GM12878 (cell line): ENCODE measurements around the gene ATP8B1. TPM values are rescaled to one million over a fixed set of nuclear protein-coding genes. Genes with fewer than 3 reads are reported as not detected.
A peak's percentile ranks its signal among the peaks of the same experiment; 100 is the strongest.

ENCODE experiments used
- ATAC-seq: fragments of 200-7000 bp; cut with Tn5 transposase; 3 replicates; pipeline ENCODE4 v1.9.1; 2020; ENCODE audit warnings: mild to moderate bottlenecking, moderate library complexity
- BruUV-seq: library from RNA; stranded (reverse); fragments of 400-500 nt; replicated peaks from 2 replicates; lab custom pipeline; 2021; lab: Mats Ljungman, UMichigan
- CTCF ChIA-PET: fragments of 300-600 bp; sonication (Branson Sonifier 250); formaldehyde crosslinking; extraction: SDS; loops from one replicate; lab custom pipeline; 2021; ENCODE audit warnings: inconsistent platforms; lab: Yijun Ruan, JAX
- POLR2A ChIA-PET: fragments of 350-600 bp; formaldehyde crosslinking; extraction: SDS; loops from one replicate; lab custom pipeline; 2021; ENCODE audit warnings: inconsistent platforms; lab: Charles Lee
- RAD21 ChIA-PET: fragments of 300-600 bp; sonication (Branson Sonifier 250); formaldehyde crosslinking; loops from one replicate; lab custom pipeline; 2023; ENCODE audit warnings: antibody characterized with exemption; ENCODE audit not compliant: unreplicated experiment; lab: Charles Lee
- SMC1A ChIA-PET: fragments of 300-600 bp; sonication (Branson Sonifier 250); formaldehyde crosslinking; loops from one replicate; lab custom pipeline; 2023; ENCODE audit not compliant: unreplicated experiment, uncharacterized antibody; lab: Charles Lee
- DNase-seq: peaks from one replicate; pipeline ENCODE4 v3.0.0-alpha.2; 2011; ENCODE audit warnings: low read depth, low spot score
- FAIRE-seq: peaks from 3 replicates; lab custom pipeline; 2011; peaks lifted over from hg19 to GRCh38; lab: Jason Lieb, UNC
- H2AFZ ChIP-seq: 2 replicates; pipeline ENCODE4 v1.6.0; 2011; ENCODE audit warnings: low read depth, low read length, control low read depth; ENCODE audit not compliant: control insufficient read depth
- H3K27ac ChIP-seq: 2 replicates; pipeline ENCODE4 v1.5.1; 2011; ENCODE audit warnings: control low read depth; ENCODE audit not compliant: control insufficient read depth, insufficient read depth
- H3K27me3 ChIP-seq, 2 experiments: replicated peaks in 1 of 2; 2 replicates each; pipeline versions ENCODE4 v1.6.0 to v1.6.1; 2011; ENCODE audit warnings: low read length in 1 of 2; ENCODE audit not compliant: control insufficient read depth in 2 of 2, insufficient read depth in 2 of 2
- H3K36me3 ChIP-seq, 2 experiments: 2 replicates each; pipeline ENCODE4 v1.5.1; 2011; ENCODE audit warnings: low read length in 1 of 2; ENCODE audit not compliant: control insufficient read depth in 2 of 2, insufficient read depth in 2 of 2
- H3K4me1 ChIP-seq: 2 replicates; pipeline ENCODE4 v1.6.1; 2011; ENCODE audit warnings: mild to moderate bottlenecking, low read length, moderate library complexity, mixed read lengths; ENCODE audit not compliant: control insufficient read depth, insufficient read depth
- H3K4me2 ChIP-seq: 2 replicates; pipeline ENCODE4 v1.6.0; 2011; ENCODE audit warnings: control low read depth; ENCODE audit not compliant: control insufficient read depth, insufficient read depth
- H3K4me3 ChIP-seq: fragments of 200-600 bp; sonication (generic); 2 replicates; pipeline ENCODE4 v1.5.1; 2016
- H3K79me2 ChIP-seq: 2 replicates; pipeline ENCODE4 v1.6.0; 2011; ENCODE audit warnings: low read length; ENCODE audit not compliant: control insufficient read depth, insufficient read depth
- H3K9ac ChIP-seq: 2 replicates; pipeline ENCODE4 v1.8.0; 2011; ENCODE audit warnings: low read length, control low read depth, mixed read lengths; ENCODE audit not compliant: control insufficient read depth, insufficient read depth
- H3K9me3 ChIP-seq: replicated peaks from 3 replicates; pipeline ENCODE4 v1.5.1; 2011; ENCODE audit warnings: mild to moderate bottlenecking, low read length; ENCODE audit not compliant: control insufficient read depth, insufficient read depth
- H4K20me1 ChIP-seq: 2 replicates; pipeline ENCODE4 v1.6.0; 2011; ENCODE audit not compliant: control insufficient read depth, insufficient read depth
- CBFB ChIP-seq: IDR thresholded peaks from 2 replicates; pipeline ENCODE4 v1.6.1; 2016; ENCODE audit warnings: antibody characterized with exemption, low read depth
- CEBPB ChIP-seq, 2 experiments: fragments of 150-350 bp in 1 of 2; IDR thresholded peaks; 2 replicates each; pipeline ENCODE4 v1.6.1; 2012 to 2014; ENCODE audit warnings: low read depth in 2 of 2, low read length in 2 of 2, borderline replicate concordance in 1 of 2, inconsistent platforms in 1 of 2
- E2F8 ChIP-seq: fragments of 450-650 bp; IDR thresholded peaks from 2 replicates; pipeline ENCODE4 v1.6.1; 2018; ENCODE audit warnings: mild to moderate bottlenecking, low read depth, moderate library complexity; ENCODE audit not compliant: partially characterized antibody
- ETV6 ChIP-seq, 2 experiments: fragments of 450-650 bp in 1 of 2; IDR thresholded peaks in 1 of 2; conservative IDR thresholded peaks in 1 of 2; 2 replicates each; pipeline ENCODE4 v1.6.1; 2014; ENCODE audit warnings: antibody characterized with exemption in 1 of 2, borderline replicate concordance in 1 of 2, low read depth in 1 of 2, mild to moderate bottlenecking in 1 of 2, moderate library complexity in 1 of 2
- IRF4 ChIP-seq: IDR thresholded peaks from 2 replicates; pipeline ENCODE4 v1.6.1; 2011; ENCODE audit warnings: low read depth, low read length
- NFIC ChIP-seq: IDR thresholded peaks from 2 replicates; pipeline ENCODE4 v1.6.1; 2012; ENCODE audit warnings: low read depth, mild to moderate bottlenecking, inconsistent platforms, low read length, moderate library complexity
- NR2C1 ChIP-seq: fragments of 450-650 bp; IDR thresholded peaks from 2 replicates; pipeline ENCODE4 v1.6.1; 2017; ENCODE audit warnings: antibody characterized with exemption, mild to moderate bottlenecking, moderate library complexity
- PAX5 ChIP-seq: IDR thresholded peaks from 2 replicates; pipeline ENCODE4 v1.6.1; 2011; ENCODE audit warnings: low read depth, low read length, borderline replicate concordance
- POLR2AphosphoS2 ChIP-seq: IDR thresholded peaks from 2 replicates; pipeline ENCODE4 v1.6.1; 2011; ENCODE audit warnings: low read depth, mild to moderate bottlenecking, low read length, improper control_type of control experiment, moderate library complexity
- SREBF2 ChIP-seq: IDR thresholded peaks from 2 replicates; pipeline ENCODE4 v1.6.1; 2012; ENCODE audit warnings: mild to moderate bottlenecking, low read length
- SUZ12 ChIP-seq: fragments of 200-600 bp; sonication (generic); IDR thresholded peaks from one replicate; pipeline ENCODE4 v1.6.1; 2018; ENCODE audit warnings: antibody characterized with exemption, mild to moderate bottlenecking; ENCODE audit not compliant: unreplicated experiment
- WGBS: methylation state at CpG from one replicate; pipeline ENCODE4 v1.1.6; 2016; ENCODE audit warnings: low lambda C conversion rate; ENCODE audit not compliant: insufficient replicate concordance, insufficient coverage; ENCODE audit errors: missing lambda C conversion rate; 5-methylcytosine and 5-hydroxymethylcytosine counted together
- in situ Hi-C: fragments of 300-500 bp; cut with MboI; formaldehyde crosslinking; loops from 9 replicates; pipeline ENCODE4 v1.14.3; 2018; ENCODE audit warnings: mixed read lengths
- intact Hi-C: fragments of 100-400 bp; cut with micrococcal nuclease; formaldehyde crosslinking; loops from one replicate; pipeline ENCODE4 v1.14.2; 2022; ENCODE audit not compliant: unreplicated experiment
- polyA plus RNA-seq, 11 experiments: library from polyadenylated mRNA; depleted of rRNA in 4 of 11; unstranded in 6 of 11; stranded (reverse) in 5 of 11; fragments of >200 nt; fragmentation: Nextera tagmentation in 4 of 11; fragmentation: Illumina TruSeq in 1 of 11; extraction: Ambion mirVana in 4 of 11; extraction: Trizol in 1 of 11; gene quantifications; 1 replicate in 1 of 11; 2 replicates in 10 of 11; pipeline versions ENCODE4 v1.2.1 to v1.2.3, GENCODE V29; 2011 to 2016; ENCODE audit warnings: inconsistent platforms in 2 of 11, missing spikeins in 2 of 11, low read depth in 1 of 11
- total RNA-seq, 4 experiments: library from RNA; depleted of rRNA in 3 of 4; stranded (reverse); fragments of >200 nt in 3 of 4; fragmentation: Illumina TruSeq in 1 of 4; extraction: Trizol in 1 of 4; gene quantifications; 2 replicates each; pipeline versions ENCODE4 v1.2.1 to v1.2.3, GENCODE V29; 2013 to 2021
- TF ChIP-seq, protein P1 (sequence below): fragments of 450-650 bp; IDR thresholded peaks from 2 replicates; pipeline ENCODE4 v1.6.1; 2017; ENCODE audit warnings: low read depth, mild to moderate bottlenecking, moderate library complexity
- TF ChIP-seq, protein P2 (sequence below), 3 experiments: IDR thresholded peaks in 2 of 3; conservative IDR thresholded peaks in 1 of 3; 2 replicates each; pipeline ENCODE4 v1.5.1; 2011; ENCODE audit warnings: low read depth in 3 of 3, low read length in 3 of 3, mild to moderate bottlenecking in 3 of 3, control low read depth in 2 of 3, moderate library complexity in 2 of 3, inconsistent platforms in 1 of 3, mixed read lengths in 1 of 3; ENCODE audit not compliant: control insufficient read depth in 2 of 3, insufficient read depth in 1 of 3; ENCODE audit errors: extremely low read depth in 1 of 3
- TF ChIP-seq, protein P3 (sequence below): fragments of 450-650 bp; IDR thresholded peaks from 2 replicates; pipeline ENCODE4 v1.6.1; 2016; ENCODE audit warnings: mild to moderate bottlenecking

The ATP8B1 gene
- total and polyA plus RNA-seq, 10 of the 15 experiments (the other 5 are each of a cell fraction or from before 2014, with no cell fraction given), result 0.03 to 0.37 (median 0.11) TPM

GRCh38 chr18:57747809-57748680 lies 55.1 kb downstream of the ATP8B1 start:
- Histone ChIP-seq H4K20me1 (no peaks in the 10 kb centered on the region), H3K4me2 (peak overlapping the region; percentile 35; the same call in 1 of the 2 replicates), H2AFZ (no peak overlapping the region), H3K9ac (no peak overlapping the region), H3K79me2 (no peaks in the 10 kb centered on the region), H3K9me3 (no peaks in the 10 kb centered on the region), H3K4me3 (no peak overlapping the region), H3K27ac (no peak overlapping the region), H3K4me1 (peaks cover 9% of the 10 kb centered on the region), H3K27me3 (no peaks in the 10 kb centered on the region), H3K36me3 (no peaks in the 10 kb centered on the region)
- ChIA-PET POLR2A (no interaction called here), SMC1A (interaction anchor here (1.0 to 1.2 kb wide), 2 partner anchors 32 to 1062 kb away, joined by 3 to 4 read pairs; no protein-coding TSS in a partner anchor), CTCF (interaction anchor here (1.6 kb wide), 1 partner anchor 10 kb away, joined by 5 read pairs; no protein-coding TSS in a partner anchor), RAD21 (interaction anchor here (0.5 kb wide), 1 partner anchor 12 kb away, joined by 4 read pairs; no protein-coding TSS in a partner anchor)
- intact Hi-C loops (no loop called here), in situ Hi-C loops (no loop called here)
- WGBS, result 45% methylated on average over 5 of the region's 5 CpGs
- FAIRE-seq (no peak), DNase-seq (no peak), ATAC-seq (peak; percentile 48; the same call in 2 of the 3 replicates)
- no TSS peak for BruUV-seq
- TF ChIP-seq POLR2AphosphoS2 (no peak), IRF4 (no peak), E2F8 (no peak), PAX5 (no peak), SREBF2 (no peak), NFIC (no peak), SUZ12 (no peak), CBFB (no peak), ETV6 (conservative IDR thresholded peaks at IDR 0.05 in 1 of 2, IDR thresholded peaks at IDR 0.05 in 1 of 2; ENCODE audit: borderline replicate concordance in 1 of 2, low read depth in 1 of 2) (no peak), NR2C1 (no peak), CEBPB (IDR thresholded peaks at IDR 0.05; ENCODE audit: borderline replicate concordance in 1 of 2, low read depth in 2 of 2, low read length in 2 of 2) (no peak)
- TF ChIP-seq, protein P1, sequence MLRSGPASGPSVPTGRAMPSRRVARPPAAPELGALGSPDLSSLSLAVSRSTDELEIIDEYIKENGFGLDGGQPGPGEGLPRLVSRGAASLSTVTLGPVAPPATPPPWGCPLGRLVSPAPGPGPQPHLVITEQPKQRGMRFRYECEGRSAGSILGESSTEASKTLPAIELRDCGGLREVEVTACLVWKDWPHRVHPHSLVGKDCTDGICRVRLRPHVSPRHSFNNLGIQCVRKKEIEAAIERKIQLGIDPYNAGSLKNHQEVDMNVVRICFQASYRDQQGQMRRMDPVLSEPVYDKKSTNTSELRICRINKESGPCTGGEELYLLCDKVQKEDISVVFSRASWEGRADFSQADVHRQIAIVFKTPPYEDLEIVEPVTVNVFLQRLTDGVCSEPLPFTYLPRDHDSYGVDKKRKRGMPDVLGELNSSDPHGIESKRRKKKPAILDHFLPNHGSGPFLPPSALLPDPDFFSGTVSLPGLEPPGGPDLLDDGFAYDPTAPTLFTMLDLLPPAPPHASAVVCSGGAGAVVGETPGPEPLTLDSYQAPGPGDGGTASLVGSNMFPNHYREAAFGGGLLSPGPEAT, result no peak
- TF ChIP-seq, protein P2, sequence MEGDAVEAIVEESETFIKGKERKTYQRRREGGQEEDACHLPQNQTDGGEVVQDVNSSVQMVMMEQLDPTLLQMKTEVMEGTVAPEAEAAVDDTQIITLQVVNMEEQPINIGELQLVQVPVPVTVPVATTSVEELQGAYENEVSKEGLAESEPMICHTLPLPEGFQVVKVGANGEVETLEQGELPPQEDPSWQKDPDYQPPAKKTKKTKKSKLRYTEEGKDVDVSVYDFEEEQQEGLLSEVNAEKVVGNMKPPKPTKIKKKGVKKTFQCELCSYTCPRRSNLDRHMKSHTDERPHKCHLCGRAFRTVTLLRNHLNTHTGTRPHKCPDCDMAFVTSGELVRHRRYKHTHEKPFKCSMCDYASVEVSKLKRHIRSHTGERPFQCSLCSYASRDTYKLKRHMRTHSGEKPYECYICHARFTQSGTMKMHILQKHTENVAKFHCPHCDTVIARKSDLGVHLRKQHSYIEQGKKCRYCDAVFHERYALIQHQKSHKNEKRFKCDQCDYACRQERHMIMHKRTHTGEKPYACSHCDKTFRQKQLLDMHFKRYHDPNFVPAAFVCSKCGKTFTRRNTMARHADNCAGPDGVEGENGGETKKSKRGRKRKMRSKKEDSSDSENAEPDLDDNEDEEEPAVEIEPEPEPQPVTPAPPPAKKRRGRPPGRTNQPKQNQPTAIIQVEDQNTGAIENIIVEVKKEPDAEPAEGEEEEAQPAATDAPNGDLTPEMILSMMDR (IDR thresholded peaks at IDR 0.05 in 2 of 3, conservative IDR thresholded peaks at IDR 0.05 in 1 of 3; ENCODE audit: control insufficient read depth in 2 of 3, extremely low read depth in 1 of 3, insufficient read depth in 1 of 3, low read depth in 3 of 3, low read length in 3 of 3), result no peak
- TF ChIP-seq, protein P3, sequence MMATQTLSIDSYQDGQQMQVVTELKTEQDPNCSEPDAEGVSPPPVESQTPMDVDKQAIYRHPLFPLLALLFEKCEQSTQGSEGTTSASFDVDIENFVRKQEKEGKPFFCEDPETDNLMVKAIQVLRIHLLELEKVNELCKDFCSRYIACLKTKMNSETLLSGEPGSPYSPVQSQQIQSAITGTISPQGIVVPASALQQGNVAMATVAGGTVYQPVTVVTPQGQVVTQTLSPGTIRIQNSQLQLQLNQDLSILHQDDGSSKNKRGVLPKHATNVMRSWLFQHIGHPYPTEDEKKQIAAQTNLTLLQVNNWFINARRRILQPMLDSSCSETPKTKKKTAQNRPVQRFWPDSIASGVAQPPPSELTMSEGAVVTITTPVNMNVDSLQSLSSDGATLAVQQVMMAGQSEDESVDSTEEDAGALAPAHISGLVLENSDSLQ, result no peak
